ENCODE results near the gene EXOC6B.

- TF ChIP-seq ZNF138 (tag by site-specific recombination; IDR thresholded peaks at IDR 0.05; ENCODE audit: borderline replicate concordance) = no peak
- no peak for TF ChIP-seq CTCF (tag by site-specific recombination; IDR thresholded peaks at IDR 0.05)
- TF ChIP-seq, protein P1, sequence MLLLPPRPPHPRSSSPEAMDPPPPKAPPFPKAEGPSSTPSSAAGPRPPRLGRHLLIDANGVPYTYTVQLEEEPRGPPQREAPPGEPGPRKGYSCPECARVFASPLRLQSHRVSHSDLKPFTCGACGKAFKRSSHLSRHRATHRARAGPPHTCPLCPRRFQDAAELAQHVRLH (tag by site-specific recombination; IDR thresholded peaks at IDR 0.05) = no peak
- no peak for TF ChIP-seq ZBTB1 (tag by site-specific recombination; IDR thresholded peaks at IDR 0.05)
- TF ChIP-seq ZNF660 (tag by site-specific recombination; IDR thresholded peaks at IDR 0.05) = no peak
- no peak for TF ChIP-seq ZBTB21 (tag by site-specific recombination; IDR thresholded peaks at IDR 0.05)
- no peak for TF ChIP-seq ZNF112 (tag by site-specific recombination; IDR thresholded peaks at IDR 0.05)
- TF ChIP-seq, protein P2, sequence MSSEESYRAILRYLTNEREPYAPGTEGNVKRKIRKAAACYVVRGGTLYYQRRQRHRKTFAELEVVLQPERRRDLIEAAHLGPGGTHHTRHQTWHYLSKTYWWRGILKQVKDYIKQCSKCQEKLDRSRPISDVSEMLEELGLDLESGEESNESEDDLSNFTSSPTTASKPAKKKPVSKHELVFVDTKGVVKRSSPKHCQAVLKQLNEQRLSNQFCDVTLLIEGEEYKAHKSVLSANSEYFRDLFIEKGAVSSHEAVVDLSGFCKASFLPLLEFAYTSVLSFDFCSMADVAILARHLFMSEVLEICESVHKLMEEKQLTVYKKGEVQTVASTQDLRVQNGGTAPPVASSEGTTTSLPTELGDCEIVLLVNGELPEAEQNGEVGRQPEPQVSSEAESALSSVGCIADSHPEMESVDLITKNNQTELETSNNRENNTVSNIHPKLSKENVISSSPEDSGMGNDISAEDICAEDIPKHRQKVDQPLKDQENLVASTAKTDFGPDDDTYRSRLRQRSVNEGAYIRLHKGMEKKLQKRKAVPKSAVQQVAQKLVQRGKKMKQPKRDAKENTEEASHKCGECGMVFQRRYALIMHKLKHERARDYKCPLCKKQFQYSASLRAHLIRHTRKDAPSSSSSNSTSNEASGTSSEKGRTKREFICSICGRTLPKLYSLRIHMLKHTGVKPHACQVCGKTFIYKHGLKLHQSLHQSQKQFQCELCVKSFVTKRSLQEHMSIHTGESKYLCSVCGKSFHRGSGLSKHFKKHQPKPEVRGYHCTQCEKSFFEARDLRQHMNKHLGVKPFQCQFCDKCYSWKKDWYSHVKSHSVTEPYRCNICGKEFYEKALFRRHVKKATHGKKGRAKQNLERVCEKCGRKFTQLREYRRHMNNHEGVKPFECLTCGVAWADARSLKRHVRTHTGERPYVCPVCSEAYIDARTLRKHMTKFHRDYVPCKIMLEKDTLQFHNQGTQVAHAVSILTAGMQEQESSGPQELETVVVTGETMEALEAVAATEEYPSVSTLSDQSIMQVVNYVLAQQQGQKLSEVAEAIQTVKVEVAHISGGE (tag by site-specific recombination; conservative IDR thresholded peaks at IDR 0.05; ENCODE audit: low read depth) = no peak
- TF ChIP-seq, protein P3, sequence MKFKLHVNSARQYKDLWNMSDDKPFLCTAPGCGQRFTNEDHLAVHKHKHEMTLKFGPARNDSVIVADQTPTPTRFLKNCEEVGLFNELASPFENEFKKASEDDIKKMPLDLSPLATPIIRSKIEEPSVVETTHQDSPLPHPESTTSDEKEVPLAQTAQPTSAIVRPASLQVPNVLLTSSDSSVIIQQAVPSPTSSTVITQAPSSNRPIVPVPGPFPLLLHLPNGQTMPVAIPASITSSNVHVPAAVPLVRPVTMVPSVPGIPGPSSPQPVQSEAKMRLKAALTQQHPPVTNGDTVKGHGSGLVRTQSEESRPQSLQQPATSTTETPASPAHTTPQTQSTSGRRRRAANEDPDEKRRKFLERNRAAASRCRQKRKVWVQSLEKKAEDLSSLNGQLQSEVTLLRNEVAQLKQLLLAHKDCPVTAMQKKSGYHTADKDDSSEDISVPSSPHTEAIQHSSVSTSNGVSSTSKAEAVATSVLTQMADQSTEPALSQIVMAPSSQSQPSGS (tag by site-specific recombination; IDR thresholded peaks at IDR 0.05; ENCODE audit: low read depth) = no peak
- TF ChIP-seq GLI2 (tag by site-specific recombination; IDR thresholded peaks at IDR 0.05; ENCODE audit: borderline replicate concordance, low read depth) = no peak
- no peak for TF ChIP-seq ZNF24 (tag by site-specific recombination; IDR thresholded peaks at IDR 0.05)
- no peak for TF ChIP-seq REPIN1 (tag by site-specific recombination; IDR thresholded peaks at IDR 0.05; ENCODE audit: low read depth)
- no peak for TF ChIP-seq ZNF585B (tag by site-specific recombination; IDR thresholded peaks at IDR 0.05)
- TF ChIP-seq GLI4 (tag by site-specific recombination; IDR thresholded peaks at IDR 0.05) = no peak
Observed at GRCh38 chr2:72843301-72843700, 17.5 kb upstream of the EXOC6B start.
